GM19455 (cell line): ENCODE results near the gene ATP8A1.
"Not testable (repeated sequence)": the region's sequence is repeated elsewhere in the genome, so short reads cannot be mapped to it uniquely, and the experiment has no call there.

ENCODE experiments used
- ATAC-seq: cut with Tn5 transposase; IDR thresholded peaks from one replicate; pipeline ENCODE4 v1.9.1; 2021; ENCODE audit not compliant: unreplicated experiment

Gene ATP8A1

DNA sequence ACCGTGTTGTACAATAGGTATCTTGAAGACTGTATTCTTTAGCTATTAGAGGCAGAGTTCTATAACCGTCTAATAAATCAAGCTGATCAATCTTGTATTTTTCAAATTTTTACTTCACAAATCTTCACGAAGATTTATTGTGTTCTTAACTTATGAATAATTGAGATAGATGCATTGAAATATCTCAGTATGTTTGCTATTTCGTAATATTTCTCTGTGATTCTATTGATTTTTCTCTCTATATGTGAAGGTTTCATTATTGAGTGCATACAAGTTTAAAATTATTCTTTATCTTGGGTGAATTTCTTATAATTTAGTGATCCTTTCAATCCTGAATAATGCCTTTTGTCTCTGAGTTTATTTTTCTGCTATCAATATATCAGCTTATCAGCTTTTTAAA lies 279.4 kb downstream of the ATP8A1 start:
- no peak for ATAC-seq

DNA sequence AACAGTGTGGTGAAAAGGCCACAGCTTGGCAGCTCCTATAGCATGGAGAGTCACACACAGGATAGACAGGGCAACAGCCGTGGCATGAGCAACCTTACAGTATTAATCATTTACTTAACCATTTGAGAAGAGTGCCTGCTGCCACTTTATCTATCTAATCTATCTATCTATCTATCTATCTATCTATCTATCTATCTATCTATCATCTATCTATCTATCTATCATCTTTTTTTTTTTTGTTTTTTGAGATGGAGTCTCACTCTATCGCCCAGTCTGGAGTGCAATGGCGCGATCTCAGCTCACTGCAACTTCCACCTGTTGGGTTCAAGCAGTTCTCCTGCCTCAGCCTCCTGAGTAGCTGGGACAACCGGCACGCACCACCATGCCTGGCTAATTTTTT lies 284.6 kb downstream of the ATP8A1 start:
- not testable (repeated sequence) for ATAC-seq

DNA sequence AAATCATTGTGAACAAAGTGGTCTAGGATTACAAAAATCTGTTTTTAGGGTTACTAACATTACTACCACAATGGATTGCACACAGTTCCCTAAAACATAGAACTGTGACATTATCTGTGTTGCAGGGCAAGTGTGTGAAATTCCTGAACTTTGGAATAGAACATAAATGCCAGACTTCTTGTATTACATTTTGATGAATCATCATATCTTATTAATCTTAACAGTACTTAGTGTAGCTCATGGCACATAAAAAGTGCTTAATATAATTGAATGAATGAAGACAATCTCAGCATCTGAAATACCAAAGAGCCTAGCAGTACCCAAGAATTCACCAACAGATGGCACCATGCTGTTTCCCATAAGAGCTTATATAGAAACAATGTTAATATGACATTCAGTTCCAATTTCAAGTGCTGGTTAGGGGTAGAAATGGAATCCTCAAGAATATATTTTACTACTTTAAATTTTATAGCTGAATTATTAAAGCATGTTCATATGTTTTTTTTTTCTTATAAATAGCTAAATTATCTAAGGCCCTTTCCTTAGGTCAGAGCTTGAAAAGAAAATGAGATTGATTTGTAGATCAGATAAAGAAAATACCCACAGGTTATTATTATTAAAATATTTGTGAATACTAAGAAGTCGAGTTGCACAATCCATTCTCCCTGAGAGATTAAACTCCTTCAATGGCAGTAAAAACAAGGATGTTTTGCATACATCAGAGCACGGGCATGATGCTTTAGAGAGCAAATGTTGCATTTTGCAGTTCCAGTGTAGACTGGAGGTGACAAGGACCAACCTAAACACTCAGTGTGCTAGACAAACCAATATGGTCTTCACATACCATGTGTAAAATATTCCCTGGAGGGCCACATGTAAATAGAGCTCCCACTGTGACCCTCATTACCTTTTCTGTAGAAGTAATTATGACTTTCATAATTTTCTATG lies 285.3 kb downstream of the ATP8A1 start:
- ATAC-seq, result no peak

DNA sequence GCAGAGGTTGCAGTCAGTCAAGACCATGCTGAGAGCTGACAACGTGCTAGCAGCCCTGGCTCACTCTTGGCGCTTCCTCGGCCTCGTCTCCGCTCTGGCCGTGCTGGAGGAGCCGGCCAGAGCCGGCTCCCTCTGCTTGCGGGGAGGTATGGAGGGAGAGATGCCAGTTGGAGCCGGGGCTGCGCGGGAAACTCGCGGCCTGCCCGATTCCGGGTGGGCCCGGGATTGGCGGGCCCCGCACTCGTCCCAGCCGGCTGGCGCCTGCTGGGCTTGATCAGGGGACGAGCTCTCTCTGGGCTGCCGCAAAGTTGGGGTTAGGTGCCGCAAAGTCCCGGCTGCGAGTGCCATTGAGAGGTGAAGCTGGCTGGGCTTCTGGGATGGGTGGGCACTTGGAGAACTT lies 287.4 kb downstream of the ATP8A1 start:
- no peak for ATAC-seq

DNA sequence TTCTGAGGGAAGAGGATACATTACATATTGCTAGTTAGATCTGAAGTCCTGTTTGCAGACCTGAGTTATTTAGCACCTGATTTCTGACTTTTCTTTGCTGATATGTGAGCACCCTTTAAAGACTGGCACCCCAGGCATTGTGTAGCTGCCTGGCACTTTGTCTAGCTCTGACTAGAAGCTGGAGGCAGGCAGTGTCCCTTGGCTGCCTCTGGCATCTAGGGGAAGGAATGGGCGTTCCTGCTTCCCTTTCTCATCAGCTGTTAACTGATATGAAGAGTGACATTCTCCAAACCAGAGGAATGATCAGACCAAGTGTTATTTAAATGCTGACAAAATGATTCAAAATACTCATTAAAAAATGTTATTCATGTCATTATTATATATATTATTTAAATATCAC lies 289.9 kb downstream of the ATP8A1 start:
- no peak for ATAC-seq

DNA sequence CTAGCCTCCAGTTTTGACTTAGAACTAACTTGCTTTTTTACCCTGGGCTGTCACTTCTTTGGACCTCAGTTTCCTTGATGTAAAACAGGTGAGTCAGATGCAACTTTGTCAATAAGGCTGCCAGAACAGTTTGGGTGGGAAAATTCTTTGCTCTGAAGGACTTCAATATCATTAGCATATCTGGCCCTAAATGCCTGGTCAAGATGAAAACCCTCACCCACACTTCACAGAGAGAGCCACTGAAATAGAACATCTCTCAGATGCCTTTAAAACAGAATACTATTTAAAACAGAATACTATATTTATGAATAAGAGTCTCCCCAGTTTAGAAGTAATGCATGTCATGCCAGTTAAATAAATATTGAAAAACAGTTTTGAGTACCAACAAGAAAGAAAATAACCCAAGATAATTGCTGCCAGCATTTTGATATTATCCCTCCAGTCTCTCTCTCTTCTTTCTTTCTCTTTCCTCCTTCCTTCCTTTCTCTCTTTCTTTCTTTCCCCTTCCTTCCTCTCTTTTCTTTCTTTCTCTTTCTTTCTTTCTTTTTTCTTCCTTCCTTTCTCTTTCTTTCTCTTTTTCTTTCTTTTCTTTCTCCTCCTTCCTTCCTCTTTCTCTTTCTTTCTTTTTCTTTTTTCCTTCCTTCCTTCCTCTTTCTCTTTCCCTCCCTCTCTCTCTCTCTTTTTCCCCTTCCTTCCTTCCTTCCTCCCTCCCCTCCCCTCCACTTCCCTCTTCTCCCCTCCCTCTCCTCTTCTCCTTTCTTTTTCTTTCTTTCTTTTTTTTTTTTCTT lies 292.4 kb downstream of the ATP8A1 start:
- ATAC-seq, result no peak

DNA sequence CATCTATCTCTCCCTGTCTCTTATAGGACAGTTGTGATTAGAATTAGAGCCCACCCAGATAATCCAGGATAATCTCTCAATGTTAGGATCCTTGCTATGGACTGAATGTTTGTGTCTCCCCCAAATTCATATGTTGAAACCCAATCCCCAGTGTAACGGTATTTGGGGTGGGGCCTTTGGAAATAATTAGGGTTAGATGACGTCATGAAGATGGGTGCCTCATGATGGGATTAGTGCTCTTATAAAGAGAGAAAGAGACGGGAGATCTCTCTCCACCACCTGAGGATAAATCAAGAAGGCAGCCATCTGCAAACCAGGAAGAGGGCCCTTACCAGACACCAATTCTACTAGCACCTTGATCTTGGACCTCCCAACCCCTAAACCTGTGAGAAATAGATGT lies 293.3 kb downstream of the ATP8A1 start:
- ATAC-seq, result no peak

DNA sequence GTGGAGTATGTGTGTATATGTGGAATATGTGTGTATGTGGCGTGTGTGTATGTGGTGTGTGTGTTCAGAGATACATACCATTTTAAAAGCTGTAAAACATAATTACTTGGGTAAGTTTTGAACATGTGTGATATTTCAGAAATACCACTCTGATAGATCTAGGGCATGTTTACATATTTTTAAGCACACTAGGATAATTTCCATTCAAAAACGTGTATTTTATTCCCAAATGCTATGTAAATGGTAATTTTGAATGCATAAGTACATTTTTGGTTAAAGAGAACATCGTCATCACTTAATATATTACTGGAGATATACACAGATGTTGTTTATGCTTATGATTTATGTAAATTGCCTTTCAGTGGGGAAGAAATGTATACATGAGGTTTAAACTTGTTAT lies 294.3 kb downstream of the ATP8A1 start:
- no peak for ATAC-seq

DNA sequence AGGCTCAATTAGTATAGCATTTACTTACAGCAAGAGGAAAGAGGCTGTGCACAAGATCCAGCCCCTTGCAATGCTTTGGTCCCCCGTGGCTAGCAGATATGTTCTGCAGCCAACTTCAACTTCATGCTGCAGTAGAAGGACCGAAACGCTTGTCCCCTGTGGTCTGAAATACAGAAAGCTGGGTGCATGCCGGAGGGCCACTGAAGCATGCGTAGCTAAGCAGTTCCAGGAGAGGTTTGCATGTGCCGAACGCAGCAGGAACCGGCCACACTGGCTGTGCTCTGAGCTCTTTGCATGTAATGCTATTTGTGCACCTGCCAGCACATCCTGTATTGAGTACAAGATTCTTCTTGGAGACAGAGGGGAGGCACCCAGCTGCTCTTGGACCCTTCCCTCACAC lies 295.4 kb downstream of the ATP8A1 start:
- no peak for ATAC-seq

DNA sequence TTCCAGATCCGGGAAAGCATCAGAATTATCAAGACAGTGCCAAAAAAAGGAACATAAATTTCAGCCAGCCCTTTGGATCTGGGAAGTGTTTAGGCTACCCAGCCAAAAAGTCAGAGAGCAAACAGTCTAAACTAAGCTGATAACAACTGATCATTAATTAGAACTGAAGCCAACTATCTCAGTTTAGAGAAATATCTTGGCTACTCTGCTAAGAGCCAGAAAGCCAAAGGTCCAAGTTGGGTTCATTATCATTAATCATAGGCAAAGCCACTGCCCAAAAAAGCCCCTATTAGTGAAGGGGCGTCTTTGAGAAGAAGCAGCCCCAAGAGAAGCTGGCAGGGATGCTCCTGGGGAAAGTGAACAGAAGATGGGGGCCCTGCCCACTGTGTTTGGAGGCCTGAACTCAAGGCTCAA lies 296.6 kb downstream of the ATP8A1 start:
- no peak for ATAC-seq

DNA sequence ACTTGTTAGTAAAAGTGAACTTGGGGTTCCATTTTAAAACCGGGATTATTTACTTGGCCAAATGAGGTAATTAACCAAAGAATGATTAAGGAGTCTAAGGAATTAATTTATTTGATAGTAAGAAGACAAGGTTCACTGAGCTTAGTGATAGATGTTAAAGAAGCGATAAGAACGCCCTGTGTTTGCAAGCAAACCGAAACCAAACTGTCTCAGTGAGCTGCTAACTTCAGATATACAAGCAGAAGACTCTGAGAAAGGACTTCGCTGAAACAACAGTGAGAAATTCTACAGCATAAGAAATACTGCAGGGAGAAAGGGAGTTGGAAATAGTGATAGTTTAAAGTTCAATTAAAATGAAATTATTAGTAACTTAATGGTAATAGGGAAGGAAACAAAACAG lies 297.2 kb downstream of the ATP8A1 start:
- no peak for ATAC-seq
